GM19328 (cell line): Measurements from ENCODE around the gene RCHY1.
"Not testable (repeated sequence)": the region's sequence is repeated elsewhere in the genome, so short reads cannot be mapped to it uniquely, and the experiment has no call there.

Experiments used
- ATAC-seq: cut with Tn5 transposase; IDR thresholded peaks from one replicate; pipeline ENCODE4 v1.9.1; 2021; ENCODE audit warnings: mild to moderate bottlenecking, moderate library complexity; ENCODE audit not compliant: unreplicated experiment

RCHY1 gene

GRCh38 chr4:75519452-75519851, 5.2 kb upstream of the RCHY1 start:
- not testable (repeated sequence) for ATAC-seq

GRCh38 chr4:75516144-75516543, 1.9 kb upstream of the RCHY1 start:
- ATAC-seq, result no peak

- peak; percentile 7 for ATAC-seq
Observed at GRCh38 chr4:75514949-75515612, 878 bp upstream of the RCHY1 start.

- ATAC-seq, result no peak
Observed at GRCh38 chr4:75513526-75514130, 575 bp downstream of the RCHY1 start.

GRCh38 chr4:75512386-75513211, 1.6 kb downstream of the RCHY1 start:
- no peak for ATAC-seq

- ATAC-seq, result no peak
Observed at GRCh38 chr4:75511841-75512240, 2.4 kb downstream of the RCHY1 start.

GRCh38 chr4:75509592-75509991, 4.6 kb downstream of the RCHY1 start:
- not testable (repeated sequence) for ATAC-seq

- ATAC-seq, result no peak
Observed at GRCh38 chr4:75505630-75506029, 8.6 kb downstream of the RCHY1 start.

- ATAC-seq, result no peak
Observed at GRCh38 chr4:75502671-75503070, 11.5 kb downstream of the RCHY1 start.

- no peak for ATAC-seq
Observed at GRCh38 chr4:75499900-75500299, 14.3 kb downstream of the RCHY1 start.

- no peak for ATAC-seq
Observed at GRCh38 chr4:75498041-75498440, 16.2 kb downstream of the RCHY1 start.

- no peak for ATAC-seq
Observed at GRCh38 chr4:75497133-75497532, 17.1 kb downstream of the RCHY1 start.

- ATAC-seq, result no peak
Observed at GRCh38 chr4:75496406-75496805, 17.8 kb downstream of the RCHY1 start.

- no peak for ATAC-seq
Observed at GRCh38 chr4:75495476-75495875, 18.7 kb downstream of the RCHY1 start.

GRCh38 chr4:75494563-75494962, 19.6 kb downstream of the RCHY1 start:
- ATAC-seq, result no peak

GRCh38 chr4:75490155-75490554, 24.0 kb downstream of the RCHY1 start:
- no peak for ATAC-seq

- no peak for ATAC-seq
Observed at GRCh38 chr4:75484190-75484589, 30.0 kb downstream of the RCHY1 start.

GRCh38 chr4:75477201-75477600, 37.0 kb downstream of the RCHY1 start:
- ATAC-seq, result no peak

- no peak for ATAC-seq
Observed at GRCh38 chr4:75470738-75471137, 43.5 kb downstream of the RCHY1 start.

GRCh38 chr4:75469896-75470295, 44.3 kb downstream of the RCHY1 start:
- ATAC-seq, result no peak

GRCh38 chr4:75457365-75457764, 56.8 kb downstream of the RCHY1 start:
- ATAC-seq, result no peak

- ATAC-seq, result no peak
Observed at GRCh38 chr4:75434105-75434504, 80.1 kb downstream of the RCHY1 start.
